Spleen (tissue), 7 donors: Measurements from ENCODE around the gene TMEM37.

ENCODE experiments used
- POLR2A ChIP-seq, 3 donors: fragments of 450-650 bp; IDR thresholded peaks; one replicate each; pipeline ENCODE4 v1.5.1; 2017; ENCODE audit warnings: antibody characterized with exemption in 3 of 3, mild to moderate bottlenecking in 1 of 3
- POLR2AphosphoS5 ChIP-seq, 3 donors: sonication (generic); formaldehyde crosslinking; IDR thresholded peaks; one replicate each; pipeline ENCODE4 v1.5.1; 2017; ENCODE audit warnings: antibody characterized with exemption in 3 of 3
- TF ChIP-seq, protein P1 (sequence below), 11 experiments: fragments of 200-600 bp in 7 of 11; fragments of 450-650 bp in 4 of 11; sonication (generic) in 4 of 11; IDR thresholded peaks in 8 of 11; conservative IDR thresholded peaks in 3 of 11; 1 replicate in 7 of 11; 2 replicates in 4 of 11; pipeline versions ENCODE4 v1.4.0 to v1.8.0; 2016 to 2021; ENCODE audit warnings: antibody characterized with exemption in 11 of 11, inconsistent platforms in 4 of 11, mild to moderate bottlenecking in 1 of 11
- donor health status: DM: no; HTN: no; CAD: no; lungs with moderate emphysema.
- donor health status: DM: no; HTN: no; CAD: no.
- donor health status: DM: no; HTN: no; CAD: no.

DNA sequence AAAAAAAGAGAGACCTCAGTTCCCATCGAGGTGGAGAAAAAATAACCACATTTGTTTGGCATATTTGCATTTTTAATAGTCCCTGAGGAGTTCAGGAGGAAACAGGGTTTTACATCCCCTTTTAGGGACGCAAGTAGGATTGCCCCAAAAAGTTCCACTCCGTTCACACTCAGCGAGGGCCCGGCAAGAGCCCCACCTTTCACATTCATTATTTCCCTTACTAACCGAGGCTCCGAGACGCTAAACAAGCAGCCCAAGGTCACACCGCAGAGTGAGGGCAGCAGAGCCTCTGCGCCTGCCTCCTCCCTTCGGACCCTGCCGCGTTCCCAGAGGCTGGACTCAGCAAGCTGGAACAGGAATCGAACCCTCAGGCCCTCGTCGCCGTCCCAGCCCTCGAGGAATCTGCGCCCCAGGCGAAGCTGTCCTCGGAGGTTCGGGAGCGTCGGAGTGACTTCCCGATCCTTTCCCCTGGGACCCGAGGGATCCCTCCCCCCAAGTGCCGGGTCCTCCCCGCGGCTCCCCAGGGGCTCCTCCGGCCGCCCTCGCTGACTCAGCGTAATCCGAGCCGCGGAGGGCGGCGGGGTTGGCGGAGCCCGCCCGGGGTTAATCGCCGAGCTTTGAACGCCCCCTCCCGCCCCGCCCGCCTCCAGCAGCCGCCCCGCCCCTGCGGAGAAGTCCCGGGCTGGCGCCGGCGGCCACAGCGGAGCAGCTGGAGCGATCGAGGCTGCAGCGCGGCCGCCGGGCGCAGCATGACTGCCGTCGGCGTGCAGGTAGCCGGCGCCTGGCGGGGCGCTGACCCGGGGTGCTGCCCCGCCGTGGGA, at the start of gene TMEM37:
- TF ChIP-seq, protein P1, sequence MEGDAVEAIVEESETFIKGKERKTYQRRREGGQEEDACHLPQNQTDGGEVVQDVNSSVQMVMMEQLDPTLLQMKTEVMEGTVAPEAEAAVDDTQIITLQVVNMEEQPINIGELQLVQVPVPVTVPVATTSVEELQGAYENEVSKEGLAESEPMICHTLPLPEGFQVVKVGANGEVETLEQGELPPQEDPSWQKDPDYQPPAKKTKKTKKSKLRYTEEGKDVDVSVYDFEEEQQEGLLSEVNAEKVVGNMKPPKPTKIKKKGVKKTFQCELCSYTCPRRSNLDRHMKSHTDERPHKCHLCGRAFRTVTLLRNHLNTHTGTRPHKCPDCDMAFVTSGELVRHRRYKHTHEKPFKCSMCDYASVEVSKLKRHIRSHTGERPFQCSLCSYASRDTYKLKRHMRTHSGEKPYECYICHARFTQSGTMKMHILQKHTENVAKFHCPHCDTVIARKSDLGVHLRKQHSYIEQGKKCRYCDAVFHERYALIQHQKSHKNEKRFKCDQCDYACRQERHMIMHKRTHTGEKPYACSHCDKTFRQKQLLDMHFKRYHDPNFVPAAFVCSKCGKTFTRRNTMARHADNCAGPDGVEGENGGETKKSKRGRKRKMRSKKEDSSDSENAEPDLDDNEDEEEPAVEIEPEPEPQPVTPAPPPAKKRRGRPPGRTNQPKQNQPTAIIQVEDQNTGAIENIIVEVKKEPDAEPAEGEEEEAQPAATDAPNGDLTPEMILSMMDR (IDR thresholded peaks at IDR 0.05 in 8 of 11, conservative IDR thresholded peaks at IDR 0.05 in 3 of 11), result no peak
- TF ChIP-seq POLR2A (IDR thresholded peaks at IDR 0.05) (no peak), POLR2AphosphoS5 (IDR thresholded peaks at IDR 0.05) (peak; percentile 33 to 75 (median 64))
